PC-9 (cell line): ENCODE data around the gene CTU2.

Experiments used
- EZH2 ChIP-seq: fragments of 200-600 bp; sonication (generic); IDR thresholded peaks from 2 replicates; pipeline ENCODE4 v1.8.0; 2017; ENCODE audit warnings: antibody characterized with exemption, low read depth
- TF ChIP-seq, protein P1 (sequence below): fragments of 200-600 bp; sonication (generic); conservative IDR thresholded peaks from 2 replicates; pipeline ENCODE4 v1.6.1; 2017; ENCODE audit warnings: mixed run types, antibody characterized with exemption, mild to moderate bottlenecking, moderate library complexity

DNA sequence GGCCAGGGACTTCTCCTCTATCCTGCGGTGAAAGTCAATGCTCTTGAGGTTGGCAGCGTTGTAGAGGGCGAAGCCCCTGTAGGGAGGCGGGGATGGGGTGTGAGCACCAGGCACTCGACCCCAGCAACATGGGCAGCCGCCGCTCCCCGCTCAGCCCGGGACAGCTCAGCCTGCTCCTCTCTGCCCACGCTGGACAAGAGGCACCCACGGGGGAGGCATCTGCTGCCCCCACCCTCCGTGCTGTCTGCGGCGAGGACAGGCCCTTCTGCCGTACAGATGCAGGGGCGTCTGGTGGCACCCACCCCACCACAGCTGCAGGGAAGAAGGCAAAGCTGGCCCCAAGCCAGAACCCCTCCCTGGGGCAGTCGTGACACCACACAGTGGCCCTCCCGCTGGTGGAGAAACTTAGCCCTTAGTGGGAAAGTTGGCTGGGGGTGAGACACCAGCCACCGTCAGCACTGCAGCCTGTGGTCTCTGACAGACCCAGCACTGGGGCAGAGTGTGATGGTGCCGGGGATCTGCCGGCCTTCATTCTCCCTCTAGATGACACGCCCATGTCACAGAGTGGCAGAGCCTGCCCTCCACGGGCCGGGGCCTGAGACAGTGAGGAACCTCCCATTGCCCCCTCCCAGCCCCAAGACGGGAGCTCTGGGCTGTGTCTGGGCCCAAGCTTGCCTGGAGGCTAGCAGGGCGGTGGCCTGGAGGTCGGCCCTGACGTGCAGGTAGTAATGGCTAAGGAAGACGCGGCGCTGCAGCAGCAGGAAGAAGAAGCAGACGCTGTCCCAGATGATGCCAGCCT is 19.5 kb downstream of the CTU2 start:
- TF ChIP-seq, protein P1, sequence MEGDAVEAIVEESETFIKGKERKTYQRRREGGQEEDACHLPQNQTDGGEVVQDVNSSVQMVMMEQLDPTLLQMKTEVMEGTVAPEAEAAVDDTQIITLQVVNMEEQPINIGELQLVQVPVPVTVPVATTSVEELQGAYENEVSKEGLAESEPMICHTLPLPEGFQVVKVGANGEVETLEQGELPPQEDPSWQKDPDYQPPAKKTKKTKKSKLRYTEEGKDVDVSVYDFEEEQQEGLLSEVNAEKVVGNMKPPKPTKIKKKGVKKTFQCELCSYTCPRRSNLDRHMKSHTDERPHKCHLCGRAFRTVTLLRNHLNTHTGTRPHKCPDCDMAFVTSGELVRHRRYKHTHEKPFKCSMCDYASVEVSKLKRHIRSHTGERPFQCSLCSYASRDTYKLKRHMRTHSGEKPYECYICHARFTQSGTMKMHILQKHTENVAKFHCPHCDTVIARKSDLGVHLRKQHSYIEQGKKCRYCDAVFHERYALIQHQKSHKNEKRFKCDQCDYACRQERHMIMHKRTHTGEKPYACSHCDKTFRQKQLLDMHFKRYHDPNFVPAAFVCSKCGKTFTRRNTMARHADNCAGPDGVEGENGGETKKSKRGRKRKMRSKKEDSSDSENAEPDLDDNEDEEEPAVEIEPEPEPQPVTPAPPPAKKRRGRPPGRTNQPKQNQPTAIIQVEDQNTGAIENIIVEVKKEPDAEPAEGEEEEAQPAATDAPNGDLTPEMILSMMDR, result no peak
- no peak for TF ChIP-seq EZH2
